Ishikawa (cell line): Measurements from ENCODE around the gene MYO5A.

Experiments used
- CEBPB ChIP-seq: IDR thresholded peaks from 2 replicates; pipeline ENCODE4 v1.6.1; 2012
- CREB1 ChIP-seq: IDR thresholded peaks from 2 replicates; pipeline ENCODE4 v1.6.1; 2012; ENCODE audit warnings: low read depth
- EGR1 ChIP-seq: IDR thresholded peaks from 2 replicates; pipeline ENCODE4 v1.6.1; 2012
- EP300 ChIP-seq: IDR thresholded peaks from 2 replicates; pipeline ENCODE4 v1.6.1; 2012; ENCODE audit warnings: borderline replicate concordance
- FOXM1 ChIP-seq: IDR thresholded peaks from 2 replicates; pipeline ENCODE4 v1.6.1; 2012; ENCODE audit warnings: low read depth, borderline replicate concordance
- NFIC ChIP-seq: IDR thresholded peaks from 2 replicates; pipeline ENCODE4 v1.6.1; 2012
- RAD21 ChIP-seq: IDR thresholded peaks from 2 replicates; pipeline ENCODE4 v1.6.1; 2012; ENCODE audit warnings: low read depth
- TAF1 ChIP-seq: IDR thresholded peaks from 2 replicates; pipeline ENCODE4 v1.6.1; 2012; ENCODE audit warnings: low read depth, mild to moderate bottlenecking
- TCF12 ChIP-seq: IDR thresholded peaks from 2 replicates; pipeline ENCODE4 v1.6.1; 2012; ENCODE audit warnings: low read depth
- TEAD4 ChIP-seq: IDR thresholded peaks from 2 replicates; pipeline ENCODE4 v1.6.1; 2012
- YY1 ChIP-seq: IDR thresholded peaks from 2 replicates; pipeline ENCODE4 v1.6.1; 2012; ENCODE audit warnings: low read depth
- ZBTB7A ChIP-seq: IDR thresholded peaks from 2 replicates; pipeline ENCODE4 v1.6.1; 2012; ENCODE audit warnings: low read depth
- TF ChIP-seq, protein P1 (sequence below): IDR thresholded peaks from 2 replicates; pipeline ENCODE4 v1.6.1; 2012
- TF ChIP-seq, protein P2 (sequence below): IDR thresholded peaks from 2 replicates; pipeline ENCODE4 v1.6.1; 2012
- TF ChIP-seq, protein P3 (sequence below): IDR thresholded peaks from 2 replicates; pipeline ENCODE4 v1.6.1; 2012; ENCODE audit warnings: low read depth, mild to moderate bottlenecking

The MYO5A gene

DNA sequence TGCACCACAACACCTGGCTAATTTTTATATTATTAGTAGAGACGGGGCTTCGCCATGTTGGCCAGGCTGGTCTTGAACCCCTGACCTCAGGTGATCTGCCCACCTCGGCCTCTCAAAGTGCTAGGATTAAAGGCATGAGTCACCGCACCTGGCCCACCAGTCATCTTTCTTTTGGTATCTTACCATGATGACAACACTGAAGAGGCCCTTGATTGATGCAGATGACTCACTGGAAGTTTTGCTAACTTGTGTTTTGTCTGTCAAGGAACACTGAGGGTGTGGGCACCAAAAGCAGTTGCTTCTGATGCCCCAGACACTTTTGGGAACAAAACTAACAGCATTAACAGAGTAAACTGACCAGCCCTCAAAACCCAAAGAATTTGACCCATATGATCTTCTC is 88.3 kb downstream of the MYO5A start:
- no peak for TF ChIP-seq CEBPB
- no peak for TF ChIP-seq NFIC
- TF ChIP-seq FOXM1 = no peak
- TF ChIP-seq, protein P1, sequence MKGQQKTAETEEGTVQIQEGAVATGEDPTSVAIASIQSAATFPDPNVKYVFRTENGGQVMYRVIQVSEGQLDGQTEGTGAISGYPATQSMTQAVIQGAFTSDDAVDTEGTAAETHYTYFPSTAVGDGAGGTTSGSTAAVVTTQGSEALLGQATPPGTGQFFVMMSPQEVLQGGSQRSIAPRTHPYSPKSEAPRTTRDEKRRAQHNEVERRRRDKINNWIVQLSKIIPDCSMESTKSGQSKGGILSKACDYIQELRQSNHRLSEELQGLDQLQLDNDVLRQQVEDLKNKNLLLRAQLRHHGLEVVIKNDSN = no peak
- TF ChIP-seq ZBTB7A = no peak
- TF ChIP-seq TCF12 = no peak
- TF ChIP-seq, protein P2, sequence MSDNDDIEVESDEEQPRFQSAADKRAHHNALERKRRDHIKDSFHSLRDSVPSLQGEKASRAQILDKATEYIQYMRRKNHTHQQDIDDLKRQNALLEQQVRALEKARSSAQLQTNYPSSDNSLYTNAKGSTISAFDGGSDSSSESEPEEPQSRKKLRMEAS = no peak
- TF ChIP-seq TAF1 = no peak
- no peak for TF ChIP-seq YY1
- TF ChIP-seq, protein P3, sequence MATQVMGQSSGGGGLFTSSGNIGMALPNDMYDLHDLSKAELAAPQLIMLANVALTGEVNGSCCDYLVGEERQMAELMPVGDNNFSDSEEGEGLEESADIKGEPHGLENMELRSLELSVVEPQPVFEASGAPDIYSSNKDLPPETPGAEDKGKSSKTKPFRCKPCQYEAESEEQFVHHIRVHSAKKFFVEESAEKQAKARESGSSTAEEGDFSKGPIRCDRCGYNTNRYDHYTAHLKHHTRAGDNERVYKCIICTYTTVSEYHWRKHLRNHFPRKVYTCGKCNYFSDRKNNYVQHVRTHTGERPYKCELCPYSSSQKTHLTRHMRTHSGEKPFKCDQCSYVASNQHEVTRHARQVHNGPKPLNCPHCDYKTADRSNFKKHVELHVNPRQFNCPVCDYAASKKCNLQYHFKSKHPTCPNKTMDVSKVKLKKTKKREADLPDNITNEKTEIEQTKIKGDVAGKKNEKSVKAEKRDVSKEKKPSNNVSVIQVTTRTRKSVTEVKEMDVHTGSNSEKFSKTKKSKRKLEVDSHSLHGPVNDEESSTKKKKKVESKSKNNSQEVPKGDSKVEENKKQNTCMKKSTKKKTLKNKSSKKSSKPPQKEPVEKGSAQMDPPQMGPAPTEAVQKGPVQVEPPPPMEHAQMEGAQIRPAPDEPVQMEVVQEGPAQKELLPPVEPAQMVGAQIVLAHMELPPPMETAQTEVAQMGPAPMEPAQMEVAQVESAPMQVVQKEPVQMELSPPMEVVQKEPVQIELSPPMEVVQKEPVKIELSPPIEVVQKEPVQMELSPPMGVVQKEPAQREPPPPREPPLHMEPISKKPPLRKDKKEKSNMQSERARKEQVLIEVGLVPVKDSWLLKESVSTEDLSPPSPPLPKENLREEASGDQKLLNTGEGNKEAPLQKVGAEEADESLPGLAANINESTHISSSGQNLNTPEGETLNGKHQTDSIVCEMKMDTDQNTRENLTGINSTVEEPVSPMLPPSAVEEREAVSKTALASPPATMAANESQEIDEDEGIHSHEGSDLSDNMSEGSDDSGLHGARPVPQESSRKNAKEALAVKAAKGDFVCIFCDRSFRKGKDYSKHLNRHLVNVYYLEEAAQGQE = no peak
- TF ChIP-seq EP300 = no peak
- TF ChIP-seq CREB1 = no peak

DNA sequence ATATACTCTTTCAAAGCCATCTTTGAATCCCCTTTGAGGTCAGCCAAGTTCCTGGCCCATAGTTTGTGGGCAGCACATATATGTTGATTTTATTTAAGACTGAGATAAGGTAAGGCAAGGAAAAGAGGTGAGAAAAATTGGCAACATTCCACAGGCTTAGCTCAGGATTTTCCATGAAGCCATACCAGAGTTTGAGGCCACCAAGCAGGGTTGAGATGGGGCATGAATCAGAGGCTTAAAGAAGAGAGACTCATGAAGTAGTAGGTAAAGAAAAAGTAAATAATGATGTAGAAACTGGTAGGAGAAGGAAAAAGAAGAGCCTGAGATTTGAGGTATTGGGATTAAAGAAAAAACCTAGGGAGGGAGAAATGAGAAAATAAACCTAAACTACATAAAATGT is 89.2 kb downstream of the MYO5A start:
- TF ChIP-seq, protein P2 = no peak
- TF ChIP-seq EGR1 = no peak

DNA sequence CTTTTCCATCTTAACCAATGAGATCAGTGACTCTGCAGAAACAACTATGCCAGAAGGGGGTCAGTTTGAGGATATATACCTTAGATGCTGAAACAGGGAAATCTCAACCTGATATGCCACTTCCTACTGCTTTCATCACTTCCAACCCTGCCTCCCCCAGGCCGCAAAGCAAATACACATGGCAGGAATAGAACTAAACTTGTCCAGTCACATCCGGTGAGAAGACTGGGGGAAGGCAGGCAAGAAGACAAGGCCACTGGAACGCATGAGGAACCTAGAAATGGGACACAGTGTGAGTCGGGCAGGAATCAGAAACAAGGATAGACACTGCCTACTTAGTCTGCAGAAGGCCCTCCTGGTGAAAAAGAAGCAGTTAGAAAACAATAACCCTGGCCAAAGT is 90.6 kb downstream of the MYO5A start:
- no peak for TF ChIP-seq ZBTB7A
- TF ChIP-seq NFIC = no peak
- no peak for TF ChIP-seq TEAD4
- TF ChIP-seq, protein P1 = no peak
- no peak for TF ChIP-seq EGR1
- no peak for TF ChIP-seq TCF12
- TF ChIP-seq FOXM1 = no peak
- TF ChIP-seq, protein P2 = no peak
- no peak for TF ChIP-seq CEBPB
- TF ChIP-seq YY1 = no peak
- no peak for TF ChIP-seq EP300
- TF ChIP-seq TAF1 = no peak

DNA sequence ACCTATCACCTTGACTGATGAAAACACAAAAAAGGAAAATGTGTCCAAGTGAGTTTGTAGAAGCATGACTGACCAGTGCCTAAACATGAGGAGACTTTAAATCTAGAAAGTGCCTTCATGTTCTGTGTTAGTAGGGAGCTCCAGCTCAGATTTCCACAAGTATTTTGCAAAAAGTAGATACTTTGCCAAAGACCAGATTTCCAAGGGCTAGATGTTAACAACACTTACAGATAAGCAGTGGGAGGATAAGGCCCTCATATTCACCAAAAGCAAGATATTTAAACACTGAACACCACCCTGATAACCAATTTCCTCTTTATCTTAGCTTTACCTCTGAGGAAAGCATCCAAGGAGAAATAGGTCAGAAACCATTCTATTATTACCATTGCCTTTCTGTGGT is 91.0 kb downstream of the MYO5A start:
- TF ChIP-seq, protein P2 = no peak
- TF ChIP-seq TCF12 (no peak), FOXM1 (no peak), CREB1 (no peak), YY1 (no peak), EGR1 (no peak), TAF1 (no peak), EP300 (no peak), TEAD4 (no peak), NFIC (no peak), CEBPB (no peak), RAD21 (no peak), ZBTB7A (no peak)
- TF ChIP-seq, protein P3 = no peak
- TF ChIP-seq, protein P1 = no peak

DNA sequence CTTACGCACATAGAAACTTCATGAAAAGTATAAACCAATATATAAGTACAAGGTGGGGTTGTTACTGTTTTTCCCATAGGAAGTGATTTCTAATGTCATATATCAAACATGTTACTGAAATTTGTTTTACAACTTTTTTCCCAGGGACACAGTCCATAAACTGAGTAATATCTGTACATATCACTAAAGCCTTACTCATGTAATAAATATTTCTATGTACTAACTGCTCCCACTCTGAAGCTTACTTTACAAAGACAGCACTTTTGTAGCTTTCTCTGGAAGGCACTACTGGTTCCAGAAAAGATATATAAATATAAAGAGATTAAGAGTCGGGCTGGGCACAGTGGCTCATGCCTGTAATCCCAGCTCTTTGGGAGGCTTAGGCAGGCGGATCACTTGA is 91.7 kb downstream of the MYO5A start:
- TF ChIP-seq ZBTB7A (no peak), FOXM1 (no peak), CREB1 (no peak), TCF12 (no peak), EP300 (no peak), NFIC (no peak), RAD21 (no peak), EGR1 (no peak), TAF1 (no peak)
- TF ChIP-seq, protein P2 = no peak
- TF ChIP-seq, protein P1 = no peak
